Measurements from ENCODE around the gene LEF1. TPM values are rescaled to one million over a fixed set of nuclear protein-coding genes. Genes with fewer than 3 reads are reported as not detected.
"Not testable (repeated sequence)": the region's sequence is repeated elsewhere in the genome, so short reads cannot be mapped to it uniquely, and the experiment has no call there.

LEF1 gene
- total RNA-seq, 2 donors from 2014 or later = 0.71 to 1.3 TPM

DNA sequence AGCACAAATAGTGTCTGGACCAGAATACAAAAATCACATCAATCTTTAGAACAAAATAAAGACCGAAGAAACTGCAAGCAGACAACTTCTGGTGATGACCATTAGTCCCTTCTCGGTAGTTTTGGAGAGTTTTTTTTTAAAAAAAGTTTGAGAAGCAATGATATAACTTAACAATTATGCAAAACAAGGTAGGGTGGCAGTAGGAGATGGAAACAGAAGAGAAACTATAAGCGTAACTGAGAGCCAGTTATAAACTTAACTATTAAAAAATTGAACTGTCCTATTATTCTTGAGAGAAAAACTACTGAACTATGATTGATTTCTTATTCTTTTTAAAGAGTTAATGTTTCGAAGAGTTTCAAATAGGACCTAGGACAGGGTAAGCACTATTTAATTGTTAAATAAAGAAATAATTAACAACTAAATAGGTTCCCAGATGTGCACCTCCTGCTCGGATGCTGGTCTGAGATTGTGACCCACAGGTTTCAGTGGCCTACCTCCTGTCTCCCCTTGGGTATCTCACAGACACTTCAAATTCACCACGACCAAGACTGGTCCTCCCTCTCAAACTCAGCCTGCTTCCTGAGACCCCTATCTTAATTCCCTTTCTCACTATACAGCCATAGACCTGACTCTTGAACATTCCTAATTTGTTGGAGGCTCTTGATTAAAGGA, 81.3 kb downstream of the LEF1 start:
- intact Hi-C loops (cut with DNase I) = no loop called here
- no peak for ATAC-seq
- DNase-seq = no peak

DNA sequence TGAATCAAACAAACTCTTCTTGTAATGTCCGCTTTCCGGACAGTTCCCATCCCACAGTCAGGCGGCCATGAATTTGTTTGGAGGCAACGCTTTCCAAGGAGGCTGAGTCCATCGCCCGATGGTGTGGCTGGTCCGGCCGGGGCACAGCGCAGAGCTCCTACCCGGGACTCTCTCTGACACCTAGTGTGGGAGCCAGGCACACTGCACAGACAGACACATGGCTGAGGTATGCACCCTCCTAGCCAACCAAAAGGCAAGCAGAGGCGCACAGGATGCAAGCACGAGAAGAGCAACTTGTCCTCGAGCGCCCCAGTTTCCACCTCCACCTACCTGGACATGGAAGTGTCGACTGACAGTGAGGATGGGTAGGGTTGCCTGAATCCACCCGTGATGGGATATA, 87.5 kb downstream of the LEF1 start:
- DNase-seq = no peak
- intact Hi-C loops (cut with DNase I) = no loop called here
- no peak for ATAC-seq

- DNase-seq (no peak), ATAC-seq (no peak)
- intact Hi-C loops (cut with DNase I) = no loop called here
These were observed 88.0 kb downstream of the LEF1 start for GRCh38 chr4:108080747-108081146.

GRCh38 chr4:108078024-108078733, 90.6 kb downstream of the LEF1 start:
- intact Hi-C loops (cut with DNase I) = no loop called here
- ATAC-seq (no peak), DNase-seq (no peak)

DNA sequence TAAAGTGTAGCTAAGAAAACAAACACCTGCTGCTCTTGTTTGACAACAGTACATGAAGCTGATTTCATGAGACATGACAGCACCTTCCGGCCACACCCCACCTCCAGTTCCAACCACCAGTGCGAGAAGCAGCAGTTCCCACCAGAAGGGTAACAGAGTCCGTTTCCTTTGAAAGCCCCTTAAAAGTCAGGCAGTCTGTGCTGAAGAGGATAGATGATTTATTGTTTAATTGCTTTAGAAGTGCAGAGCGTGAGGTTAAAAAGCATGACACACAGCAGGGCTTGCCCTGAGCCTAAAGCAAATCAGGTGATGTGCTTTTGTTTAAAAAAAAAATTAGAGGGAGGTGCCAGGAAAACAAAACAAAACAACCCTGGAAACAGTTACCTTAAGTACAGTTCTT, 96.4 kb downstream of the LEF1 start:
- DNase-seq (no peak), ATAC-seq (no peak)
- intact Hi-C loops (cut with DNase I) = no loop called here

DNA sequence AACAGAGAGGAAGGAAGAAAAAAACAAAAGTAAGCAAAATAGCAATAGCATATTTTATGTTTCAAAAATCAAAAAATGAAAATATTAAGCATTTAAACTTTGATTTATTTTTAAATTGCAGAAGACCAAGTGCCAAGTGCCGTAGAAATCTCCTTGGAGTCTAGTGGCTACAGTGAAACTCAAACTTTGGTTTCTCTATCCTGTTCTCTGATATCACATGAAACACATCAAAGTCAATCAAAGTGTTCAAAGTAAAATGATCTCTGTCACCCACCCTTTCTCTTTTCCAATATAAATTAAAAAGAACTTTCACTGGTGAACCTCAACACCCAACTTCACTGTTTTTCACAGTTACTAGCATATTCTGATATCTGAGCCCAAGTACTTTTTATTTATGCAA, 98.0 kb downstream of the LEF1 start:
- intact Hi-C loops (cut with DNase I) = no loop called here
- ATAC-seq (no peak), DNase-seq (no peak)

- intact Hi-C loops (cut with DNase I) = loop anchor here in 1 of 2 donors (10.0 kb wide), 1 partner anchor 446 kb away; no protein-coding TSS in a partner anchor
- ATAC-seq (no peak), DNase-seq (no peak)
These were observed 100.3 kb downstream of the LEF1 start for GRCh38 chr4:108068442-108068841.

DNA sequence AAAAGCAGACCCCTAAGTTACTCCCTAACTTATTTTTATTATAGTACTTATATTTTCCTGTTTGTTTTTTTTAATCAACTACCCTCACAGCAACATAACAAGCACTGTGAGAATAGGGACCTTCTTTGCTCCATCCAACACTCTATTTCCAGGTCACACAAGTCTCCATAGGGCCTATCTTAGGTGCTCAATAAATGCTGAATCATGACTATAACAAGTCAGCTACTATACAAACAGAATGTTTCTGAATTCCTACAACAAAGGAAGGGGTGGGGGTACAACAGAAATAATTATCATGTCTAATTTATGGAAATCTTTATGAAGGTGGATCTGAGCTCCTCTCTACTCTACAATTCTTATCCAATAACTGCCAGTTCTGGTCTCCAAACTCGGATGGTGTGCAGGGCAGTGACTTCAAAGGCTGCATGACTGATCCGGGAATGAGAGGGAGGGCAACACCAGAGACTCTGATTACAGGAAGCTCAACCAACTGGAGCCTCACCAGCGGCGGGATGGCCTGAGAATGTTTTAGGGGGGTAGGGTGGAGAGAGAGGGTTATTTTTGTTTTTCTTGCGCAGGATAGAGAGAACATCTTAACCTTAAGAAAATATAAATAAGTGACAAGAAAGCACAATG, 107.9 kb downstream of the LEF1 start:
- ATAC-seq (no peak), DNase-seq (no peak)
- intact Hi-C loops (cut with DNase I) = loop anchor here (5.0 to 10.0 kb wide), 2 partner anchors 454 to 511 kb away; no protein-coding TSS in a partner anchor

GRCh38 chr4:108060164-108060563, 108.6 kb downstream of the LEF1 start:
- intact Hi-C loops (cut with DNase I) = loop anchor here (5.0 to 10.0 kb wide), 2 partner anchors 455 to 512 kb away; no protein-coding TSS in a partner anchor
- DNase-seq (no peak), ATAC-seq (peak; percentile 43 to 72)

- DNase-seq (no peak), ATAC-seq (no peak)
- intact Hi-C loops (cut with DNase I) = no loop called here
These were observed 109.9 kb downstream of the LEF1 start for GRCh38 chr4:108058685-108059440.

- ATAC-seq (no peak), DNase-seq (no peak)
- intact Hi-C loops (cut with DNase I) = no loop called here
These were observed 112.3 kb downstream of the LEF1 start for GRCh38 chr4:108056418-108056817.

- ATAC-seq = no peak
- no peak for DNase-seq
- intact Hi-C loops (cut with DNase I) = no loop called here
These were observed 112.9 kb downstream of the LEF1 start for GRCh38 chr4:108055787-108056186.

DNA sequence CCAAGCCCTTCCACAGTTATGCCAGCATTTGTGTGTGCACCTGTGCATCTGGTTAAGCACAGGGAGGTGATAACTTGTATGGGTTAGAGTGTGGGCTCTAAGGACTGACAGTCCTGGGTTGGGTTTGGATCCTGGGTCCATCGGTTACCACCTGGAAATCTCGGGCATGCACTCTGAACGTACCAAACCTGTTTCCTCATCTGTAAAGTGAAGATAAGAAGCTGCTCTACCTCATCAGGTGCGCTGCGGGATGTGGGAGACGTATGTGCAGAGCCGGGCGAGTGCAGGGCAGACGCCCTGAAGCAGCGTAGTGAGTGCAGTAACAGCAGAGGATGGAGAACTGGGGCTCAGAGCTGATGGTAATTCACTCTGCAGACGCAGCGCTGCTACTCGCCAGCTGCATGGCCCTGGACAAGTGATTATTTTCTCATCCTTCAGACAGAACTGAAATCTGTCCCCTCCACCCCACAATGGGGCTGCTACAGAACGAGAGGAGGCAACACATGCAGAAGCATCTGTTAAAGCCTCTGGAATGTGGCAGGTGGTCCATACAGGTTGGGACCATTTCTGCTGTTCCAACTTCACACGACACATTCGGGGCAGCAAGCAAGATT, 114.6 kb downstream of the LEF1 start:
- DNase-seq (no peak), ATAC-seq (no peak)
- intact Hi-C loops (cut with DNase I) = no loop called here

GRCh38 chr4:108053251-108053711, 115.5 kb downstream of the LEF1 start:
- DNase-seq = no peak
- ATAC-seq = no peak
- intact Hi-C loops (cut with DNase I) = no loop called here

GRCh38 chr4:108052558-108053120, 116.1 kb downstream of the LEF1 start:
- no peak for DNase-seq
- no peak for ATAC-seq
- intact Hi-C loops (cut with DNase I) = no loop called here

DNA sequence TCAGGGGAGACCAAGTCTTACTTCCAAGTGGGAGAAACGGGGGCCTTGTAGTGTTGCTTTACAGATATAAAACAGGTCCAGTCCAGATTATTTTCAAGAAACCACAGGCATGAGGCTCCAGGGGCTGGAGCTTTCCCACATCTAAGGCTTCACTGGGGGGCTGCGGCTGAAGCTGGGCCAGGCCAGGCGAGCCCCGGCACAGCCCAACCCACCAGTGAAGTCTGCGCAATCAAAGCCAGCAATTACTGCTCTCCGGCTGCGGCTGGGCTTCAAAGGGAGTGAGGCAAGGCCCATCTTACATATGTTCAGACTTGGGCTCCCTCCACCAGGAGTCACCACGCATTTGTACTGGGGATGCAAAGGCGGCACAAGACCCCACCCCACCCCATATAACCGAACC, 117.4 kb downstream of the LEF1 start:
- intact Hi-C loops (cut with DNase I) = no loop called here
- no peak for ATAC-seq
- no peak for DNase-seq

DNA sequence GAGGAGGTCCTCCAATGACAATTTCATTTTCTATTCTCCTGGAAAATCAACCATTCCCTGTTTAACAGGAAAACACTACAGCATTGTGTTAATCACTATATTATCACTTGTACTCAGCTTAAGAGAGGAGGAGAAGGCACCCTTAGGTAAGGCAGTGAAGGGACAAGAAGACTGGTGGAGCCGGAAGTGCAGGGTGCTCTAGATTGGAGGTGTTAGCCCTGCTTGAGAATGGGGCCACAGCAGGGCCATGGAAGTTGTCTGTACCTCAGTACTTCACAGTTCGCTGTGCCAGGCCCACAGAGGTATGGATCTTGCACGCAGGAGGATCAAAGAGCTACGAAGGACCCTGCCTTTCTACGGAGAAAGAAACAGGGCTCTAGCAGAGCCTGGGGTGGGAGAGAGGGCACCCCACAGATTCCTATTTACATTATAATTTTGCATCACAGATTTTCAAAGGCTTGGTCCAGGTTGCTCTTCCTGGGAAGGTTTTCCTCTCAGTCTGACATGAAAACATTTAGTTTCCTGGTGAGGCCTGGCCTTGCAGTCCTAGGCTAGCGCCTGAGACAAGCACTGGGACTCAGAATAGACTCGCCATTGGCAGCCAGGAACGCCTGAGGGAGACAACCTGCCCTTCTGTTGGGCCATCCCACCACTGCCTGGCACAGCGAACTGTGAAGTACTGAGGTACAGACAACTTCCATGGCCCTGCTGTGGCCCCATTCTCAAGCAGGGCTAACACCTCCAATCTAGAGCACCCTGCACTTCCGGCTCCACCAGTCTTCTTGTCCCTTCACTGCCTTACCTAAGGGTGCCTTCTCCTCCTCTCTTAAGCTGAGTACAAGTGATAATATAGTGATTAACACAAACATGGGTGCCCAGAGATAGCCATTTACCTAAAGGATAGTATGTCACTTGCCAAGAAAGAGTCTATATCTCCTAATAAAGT, 118.3 kb downstream of the LEF1 start:
- ATAC-seq; intact Hi-C loops (cut with DNase I); DNase-seq: not testable (repeated sequence)

DNA sequence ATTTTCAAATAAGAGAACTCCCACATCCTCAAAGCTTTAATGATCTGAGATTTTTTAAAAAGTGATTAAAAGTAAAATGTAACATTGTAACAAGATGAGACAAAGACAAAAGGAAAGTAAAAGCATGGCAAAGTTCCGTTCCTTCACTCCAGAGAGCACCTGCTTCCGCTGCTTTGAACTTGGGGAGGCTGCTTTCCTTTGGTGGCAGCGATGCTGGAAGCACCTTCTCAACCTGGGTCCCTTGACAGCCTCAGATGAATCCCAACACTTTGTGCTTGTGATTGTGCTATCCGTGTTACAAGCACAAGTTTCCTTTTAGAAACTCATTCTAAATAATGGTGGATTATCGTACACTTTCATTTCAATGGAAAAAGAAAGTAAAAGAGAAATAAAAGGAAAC, 119.3 kb downstream of the LEF1 start:
- ATAC-seq (no peak), DNase-seq (no peak)
- intact Hi-C loops (cut with DNase I) = no loop called here
